Measurements from ENCODE around the gene APOBEC2.

DNA sequence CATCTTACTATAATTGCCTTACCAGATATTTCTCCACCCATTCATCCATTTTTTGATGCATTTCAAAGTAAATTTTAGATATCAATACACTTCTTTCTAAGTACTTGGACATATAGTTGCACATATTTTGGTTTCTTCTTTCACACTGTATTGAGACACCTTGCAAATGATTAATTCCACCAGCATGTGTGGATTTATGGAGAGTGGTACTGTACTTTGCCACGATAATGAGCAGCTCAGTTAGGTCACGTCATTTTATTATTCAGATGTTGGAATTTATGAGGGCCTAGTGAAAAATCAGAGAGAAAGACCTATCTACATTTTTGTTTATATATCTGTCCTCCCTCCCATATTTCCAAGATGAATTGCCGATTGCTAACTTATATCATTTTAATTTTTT lies 25.1 kb downstream of the APOBEC2 start:
- TF ChIP-seq JUN (IDR thresholded peaks at IDR 0.05): no peak
- TF ChIP-seq, protein P1, sequence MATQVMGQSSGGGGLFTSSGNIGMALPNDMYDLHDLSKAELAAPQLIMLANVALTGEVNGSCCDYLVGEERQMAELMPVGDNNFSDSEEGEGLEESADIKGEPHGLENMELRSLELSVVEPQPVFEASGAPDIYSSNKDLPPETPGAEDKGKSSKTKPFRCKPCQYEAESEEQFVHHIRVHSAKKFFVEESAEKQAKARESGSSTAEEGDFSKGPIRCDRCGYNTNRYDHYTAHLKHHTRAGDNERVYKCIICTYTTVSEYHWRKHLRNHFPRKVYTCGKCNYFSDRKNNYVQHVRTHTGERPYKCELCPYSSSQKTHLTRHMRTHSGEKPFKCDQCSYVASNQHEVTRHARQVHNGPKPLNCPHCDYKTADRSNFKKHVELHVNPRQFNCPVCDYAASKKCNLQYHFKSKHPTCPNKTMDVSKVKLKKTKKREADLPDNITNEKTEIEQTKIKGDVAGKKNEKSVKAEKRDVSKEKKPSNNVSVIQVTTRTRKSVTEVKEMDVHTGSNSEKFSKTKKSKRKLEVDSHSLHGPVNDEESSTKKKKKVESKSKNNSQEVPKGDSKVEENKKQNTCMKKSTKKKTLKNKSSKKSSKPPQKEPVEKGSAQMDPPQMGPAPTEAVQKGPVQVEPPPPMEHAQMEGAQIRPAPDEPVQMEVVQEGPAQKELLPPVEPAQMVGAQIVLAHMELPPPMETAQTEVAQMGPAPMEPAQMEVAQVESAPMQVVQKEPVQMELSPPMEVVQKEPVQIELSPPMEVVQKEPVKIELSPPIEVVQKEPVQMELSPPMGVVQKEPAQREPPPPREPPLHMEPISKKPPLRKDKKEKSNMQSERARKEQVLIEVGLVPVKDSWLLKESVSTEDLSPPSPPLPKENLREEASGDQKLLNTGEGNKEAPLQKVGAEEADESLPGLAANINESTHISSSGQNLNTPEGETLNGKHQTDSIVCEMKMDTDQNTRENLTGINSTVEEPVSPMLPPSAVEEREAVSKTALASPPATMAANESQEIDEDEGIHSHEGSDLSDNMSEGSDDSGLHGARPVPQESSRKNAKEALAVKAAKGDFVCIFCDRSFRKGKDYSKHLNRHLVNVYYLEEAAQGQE (IDR thresholded peaks at IDR 0.05): no peak
- TF ChIP-seq, protein P2, sequence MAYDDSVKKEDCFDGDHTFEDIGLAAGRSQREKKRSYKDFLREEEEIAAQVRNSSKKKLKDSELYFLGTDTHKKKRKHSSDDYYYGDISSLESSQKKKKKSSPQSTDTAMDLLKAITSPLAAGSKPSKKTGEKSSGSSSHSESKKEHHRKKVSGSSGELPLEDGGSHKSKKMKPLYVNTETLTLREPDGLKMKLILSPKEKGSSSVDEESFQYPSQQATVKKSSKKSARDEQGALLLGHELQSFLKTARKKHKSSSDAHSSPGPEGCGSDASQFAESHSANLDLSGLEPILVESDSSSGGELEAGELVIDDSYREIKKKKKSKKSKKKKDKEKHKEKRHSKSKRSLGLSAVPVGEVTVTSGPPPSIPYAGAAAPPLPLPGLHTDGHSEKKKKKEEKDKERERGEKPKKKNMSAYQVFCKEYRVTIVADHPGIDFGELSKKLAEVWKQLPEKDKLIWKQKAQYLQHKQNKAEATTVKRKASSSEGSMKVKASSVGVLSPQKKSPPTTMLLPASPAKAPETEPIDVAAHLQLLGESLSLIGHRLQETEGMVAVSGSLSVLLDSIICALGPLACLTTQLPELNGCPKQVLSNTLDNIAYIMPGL (CRISPR knock-in tag; IDR thresholded peaks at IDR 0.05; ENCODE audit: borderline replicate concordance): no peak
- no peak for TF ChIP-seq HOXA7 (CRISPR knock-in tag; IDR thresholded peaks at IDR 0.05)
- TF ChIP-seq, protein P3, sequence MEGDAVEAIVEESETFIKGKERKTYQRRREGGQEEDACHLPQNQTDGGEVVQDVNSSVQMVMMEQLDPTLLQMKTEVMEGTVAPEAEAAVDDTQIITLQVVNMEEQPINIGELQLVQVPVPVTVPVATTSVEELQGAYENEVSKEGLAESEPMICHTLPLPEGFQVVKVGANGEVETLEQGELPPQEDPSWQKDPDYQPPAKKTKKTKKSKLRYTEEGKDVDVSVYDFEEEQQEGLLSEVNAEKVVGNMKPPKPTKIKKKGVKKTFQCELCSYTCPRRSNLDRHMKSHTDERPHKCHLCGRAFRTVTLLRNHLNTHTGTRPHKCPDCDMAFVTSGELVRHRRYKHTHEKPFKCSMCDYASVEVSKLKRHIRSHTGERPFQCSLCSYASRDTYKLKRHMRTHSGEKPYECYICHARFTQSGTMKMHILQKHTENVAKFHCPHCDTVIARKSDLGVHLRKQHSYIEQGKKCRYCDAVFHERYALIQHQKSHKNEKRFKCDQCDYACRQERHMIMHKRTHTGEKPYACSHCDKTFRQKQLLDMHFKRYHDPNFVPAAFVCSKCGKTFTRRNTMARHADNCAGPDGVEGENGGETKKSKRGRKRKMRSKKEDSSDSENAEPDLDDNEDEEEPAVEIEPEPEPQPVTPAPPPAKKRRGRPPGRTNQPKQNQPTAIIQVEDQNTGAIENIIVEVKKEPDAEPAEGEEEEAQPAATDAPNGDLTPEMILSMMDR (IDR thresholded peaks at IDR 0.05): no peak
- no peak for TF ChIP-seq EP300 (IDR thresholded peaks at IDR 0.05)
- no peak for TF ChIP-seq MAZ (IDR thresholded peaks at IDR 0.05; ENCODE audit: borderline replicate concordance, low read depth, low read length)
- no peak for TF ChIP-seq RAD21 (conservative IDR thresholded peaks at IDR 0.05 in 1 of 2, IDR thresholded peaks at IDR 0.05 in 1 of 2)
- TF ChIP-seq GATA3 (IDR thresholded peaks at IDR 0.05; ENCODE audit: borderline replicate concordance): no peak
